ENCODE data around the gene YPEL3.
"Not testable (repeated sequence)": the region's sequence is repeated elsewhere in the genome, so short reads cannot be mapped to it uniquely, and the experiment has no call there.

The YPEL3 gene

GRCh38 chr16:30096105-30096861 lies at the start of gene YPEL3:
Gene YPEL3 (minus strand): TSS chr16:30096213. CDS start chr16:30095482, 731 bp downstream.
- DNase-seq: peak; percentile 84

DNA sequence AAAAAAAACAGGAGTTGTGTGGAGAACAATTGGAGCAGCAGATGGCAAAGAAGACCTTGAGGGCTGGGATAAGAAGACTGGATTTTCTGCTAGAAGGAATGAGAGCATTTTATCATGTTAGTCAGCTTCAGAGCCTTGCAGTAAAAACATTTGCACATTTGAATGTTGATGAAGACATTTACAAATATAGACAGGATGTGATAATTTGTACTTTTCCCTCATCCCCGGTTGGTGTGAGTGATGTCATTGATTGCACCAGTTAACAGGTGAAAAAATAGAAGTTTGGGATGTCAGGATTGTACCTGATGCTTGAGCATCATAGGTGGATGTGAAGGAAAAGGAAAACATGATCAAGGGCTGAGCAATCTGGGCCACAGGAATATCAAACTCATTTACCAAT lies 49.6 kb upstream of the YPEL3 start:
- DNase-seq: no peak

GRCh38 chr16:30144917-30145316 lies 48.9 kb upstream of the YPEL3 start:
- no peak for DNase-seq

DNA sequence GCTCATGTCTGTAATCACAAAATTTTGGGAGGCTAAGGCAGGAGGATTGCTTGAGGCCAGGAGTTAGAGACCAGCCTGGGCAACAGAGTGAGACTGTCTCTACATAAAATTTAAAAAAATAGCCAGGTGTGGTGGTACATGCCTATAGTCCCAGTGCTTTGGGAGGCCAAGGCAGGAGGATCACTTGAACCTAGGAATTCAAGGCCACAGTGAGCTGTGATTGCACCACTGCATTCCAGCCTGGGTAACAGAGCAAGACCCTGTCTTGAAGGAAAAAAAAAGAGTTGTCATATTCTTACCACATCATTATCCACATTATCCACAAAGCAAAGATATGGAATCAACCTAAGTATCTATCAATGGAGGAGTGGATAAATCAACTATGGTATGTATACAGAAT lies 48.0 kb upstream of the YPEL3 start:
- no peak for DNase-seq

DNA sequence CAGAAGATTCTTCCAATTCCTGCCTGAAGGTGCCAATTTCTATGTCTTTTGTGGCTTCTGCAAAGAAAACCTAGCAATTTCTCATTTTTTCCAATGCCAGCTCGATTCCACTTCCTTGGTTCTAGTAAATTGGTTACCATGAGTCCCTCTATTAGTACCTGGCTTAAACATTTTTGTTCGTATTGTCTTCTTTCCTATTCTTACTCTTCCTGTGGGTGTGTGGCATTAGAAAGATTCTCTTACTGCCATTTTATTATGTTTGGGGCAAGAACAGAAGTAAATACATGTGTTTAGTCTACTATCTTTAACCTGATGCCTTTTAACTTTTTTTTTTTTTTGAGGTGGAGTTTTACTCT lies 47.3 kb upstream of the YPEL3 start:
- DNase-seq: no peak

GRCh38 chr16:30142672-30143346 lies 46.8 kb upstream of the YPEL3 start:
- DNase-seq: no peak

- no peak for DNase-seq
These were observed 45.7 kb upstream of the YPEL3 start for GRCh38 chr16:30141750-30142149.

DNA sequence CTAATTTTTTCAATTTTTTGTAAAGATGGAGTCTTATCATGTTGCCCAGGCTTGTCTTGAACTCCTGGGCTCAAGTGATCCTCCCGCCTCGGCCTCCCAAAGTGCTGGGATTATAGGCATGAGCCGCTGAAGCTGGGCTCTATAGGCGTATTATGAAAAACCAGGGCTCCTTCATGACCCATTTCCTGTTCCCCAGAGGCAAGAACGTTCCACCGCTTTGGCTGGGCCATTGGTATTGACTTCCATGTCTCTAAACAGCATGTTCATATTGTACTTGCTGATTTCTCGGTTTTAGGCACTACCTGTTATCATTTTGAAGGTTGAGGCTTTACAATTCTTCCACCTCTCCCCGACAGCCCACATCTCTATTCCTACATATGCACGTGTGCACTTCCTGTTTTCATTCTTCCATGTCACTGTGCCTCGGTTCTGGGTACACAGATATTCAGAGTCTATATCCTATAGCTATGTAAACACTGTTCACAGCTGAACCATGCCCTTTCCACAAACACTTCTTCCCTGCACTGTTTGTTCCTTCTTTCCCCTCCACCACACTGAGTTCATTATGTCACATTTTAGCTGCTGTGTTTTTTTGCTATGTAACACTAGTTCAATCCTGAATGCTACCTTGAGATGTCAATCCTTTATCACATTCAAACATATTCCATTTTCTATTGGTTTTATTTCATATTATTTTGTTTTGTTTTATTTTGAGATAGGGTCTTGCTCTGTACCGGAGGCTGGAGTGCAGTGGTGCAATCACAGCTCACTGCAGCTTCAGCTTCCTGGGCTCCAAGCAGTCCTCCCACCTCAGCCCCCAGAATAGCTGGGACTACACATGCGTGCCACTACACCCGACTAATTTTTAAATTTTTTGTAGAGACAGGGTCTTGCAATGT lies 43.8 kb upstream of the YPEL3 start:
- no peak for DNase-seq

GRCh38 chr16:30137897-30138296 lies 41.9 kb upstream of the YPEL3 start:
- DNase-seq: no peak

DNA sequence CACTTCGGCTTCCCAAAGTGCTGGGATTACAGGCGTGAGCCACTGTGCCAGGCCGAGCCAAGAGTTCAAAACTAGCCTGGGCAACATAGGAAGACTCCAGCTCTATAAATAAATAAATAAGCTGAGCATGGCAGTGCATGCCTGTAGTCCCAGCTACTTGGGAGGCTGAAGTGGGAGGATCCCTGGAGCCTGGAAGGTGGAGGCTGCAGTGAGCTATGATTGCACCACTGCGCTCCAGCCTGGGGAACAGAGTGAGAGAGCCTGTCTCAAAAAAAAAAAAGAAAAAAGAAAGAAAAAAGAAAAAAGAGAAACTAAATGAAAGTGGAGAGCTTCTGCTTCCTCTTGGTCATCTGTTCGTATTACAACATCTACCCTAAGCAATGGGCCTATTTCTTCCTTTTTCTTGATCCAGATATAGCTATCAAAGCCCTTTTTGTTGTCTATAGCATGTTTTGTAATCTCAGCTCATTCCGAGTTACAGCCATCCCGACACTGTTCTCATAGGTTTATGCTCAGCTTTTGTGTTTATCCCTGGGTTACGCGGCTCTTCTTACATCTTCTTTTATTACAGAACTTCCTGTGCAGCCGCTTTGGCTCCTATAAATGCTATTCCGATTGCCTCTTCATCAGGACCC lies 41.1 kb upstream of the YPEL3 start:
- no peak for DNase-seq

- no peak for DNase-seq
These were observed 36.6 kb upstream of the YPEL3 start for GRCh38 chr16:30132591-30132990.

GRCh38 chr16:30131869-30132475 lies 36.0 kb upstream of the YPEL3 start:
- DNase-seq: no peak

- DNase-seq: no peak
These were observed 32.0 kb upstream of the YPEL3 start for GRCh38 chr16:30127993-30128392.

- DNase-seq: not testable (repeated sequence)
These were observed 29.7 kb upstream of the YPEL3 start for GRCh38 chr16:30125690-30126089.

DNA sequence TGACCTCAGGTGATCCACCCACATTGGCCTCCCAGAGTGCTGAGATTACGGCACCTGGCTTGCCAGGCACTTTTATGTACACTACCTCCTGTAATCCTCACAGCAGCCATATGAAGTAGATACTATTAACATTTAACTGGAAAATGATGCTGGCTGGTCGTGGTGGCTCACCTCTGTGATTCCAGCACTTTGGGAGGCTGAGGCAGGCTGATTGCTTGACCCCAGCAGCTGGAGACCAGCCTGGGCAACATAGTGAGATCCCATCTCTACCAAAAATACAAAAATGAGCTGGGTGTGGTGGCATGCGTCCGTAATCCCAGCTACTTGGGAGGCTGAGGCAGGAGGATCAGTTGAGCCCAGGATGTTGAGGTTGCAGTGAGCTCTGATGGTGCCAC lies 29.0 kb upstream of the YPEL3 start:
- no peak for DNase-seq

DNA sequence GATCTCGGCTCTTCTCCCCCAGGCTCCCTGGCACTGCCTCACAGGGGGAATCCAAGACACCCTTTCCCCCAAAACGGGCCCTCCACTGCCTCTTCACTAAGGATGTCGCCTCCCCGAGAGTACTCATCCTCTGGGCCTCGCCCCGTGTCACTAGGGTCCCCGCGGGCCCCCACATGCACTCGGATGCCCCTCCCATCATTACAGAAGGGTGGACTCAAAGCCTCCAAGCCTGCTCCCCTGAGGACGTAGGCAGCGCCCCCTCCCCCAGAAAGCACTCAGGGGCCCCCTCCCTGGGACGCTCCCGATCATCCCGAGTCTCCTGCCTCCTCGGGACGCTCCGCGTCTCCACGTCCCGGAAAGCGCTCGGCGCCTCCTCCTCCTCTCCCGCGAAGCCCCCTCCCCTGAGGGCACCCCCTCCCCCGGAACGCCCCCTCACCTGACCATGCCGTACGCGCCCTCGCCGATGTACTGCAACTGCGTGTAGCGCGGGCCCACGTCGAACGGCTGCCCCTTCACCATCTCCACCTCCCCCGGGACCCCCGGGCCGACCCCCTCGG lies 26.7 kb upstream of the YPEL3 start:
- DNase-seq: no peak

- no peak for DNase-seq
These were observed 25.9 kb upstream of the YPEL3 start for GRCh38 chr16:30121741-30122571.

- no peak for DNase-seq
These were observed 24.5 kb upstream of the YPEL3 start for GRCh38 chr16:30120340-30121105.

- no peak for DNase-seq
These were observed 23.4 kb upstream of the YPEL3 start for GRCh38 chr16:30119428-30119827.

GRCh38 chr16:30117768-30118167 lies 21.8 kb upstream of the YPEL3 start:
- DNase-seq: no peak

Data from T1000 (cell line).